ENCODE data around the gene SDS.

- TF ChIP-seq POLR2AphosphoS5 (IDR thresholded peaks at IDR 0.05; ENCODE audit: insufficient read depth in 1 of 2, low read depth in 1 of 2), result no peak
- no peak for TF ChIP-seq CTCF (IDR thresholded peaks at IDR 0.05)
- no peak for TF ChIP-seq POLR2A (IDR thresholded peaks at IDR 0.05)
These were observed 9.9 kb downstream of the SDS start for GRCh38 chr12:113393749-113394148.

Measured in vagina (tissue), 2 donors.